ENCODE data around the gene EPB41L1. TPM values are rescaled to one million over a fixed set of nuclear protein-coding genes. Genes with fewer than 3 reads are reported as not detected.
A peak's percentile ranks its signal among the peaks of the same experiment; 100 is the strongest.

EPB41L1 gene
- total and polyA plus RNA-seq, 2 experiments from 2014 or later: 24.1 to 48.7 TPM

DNA sequence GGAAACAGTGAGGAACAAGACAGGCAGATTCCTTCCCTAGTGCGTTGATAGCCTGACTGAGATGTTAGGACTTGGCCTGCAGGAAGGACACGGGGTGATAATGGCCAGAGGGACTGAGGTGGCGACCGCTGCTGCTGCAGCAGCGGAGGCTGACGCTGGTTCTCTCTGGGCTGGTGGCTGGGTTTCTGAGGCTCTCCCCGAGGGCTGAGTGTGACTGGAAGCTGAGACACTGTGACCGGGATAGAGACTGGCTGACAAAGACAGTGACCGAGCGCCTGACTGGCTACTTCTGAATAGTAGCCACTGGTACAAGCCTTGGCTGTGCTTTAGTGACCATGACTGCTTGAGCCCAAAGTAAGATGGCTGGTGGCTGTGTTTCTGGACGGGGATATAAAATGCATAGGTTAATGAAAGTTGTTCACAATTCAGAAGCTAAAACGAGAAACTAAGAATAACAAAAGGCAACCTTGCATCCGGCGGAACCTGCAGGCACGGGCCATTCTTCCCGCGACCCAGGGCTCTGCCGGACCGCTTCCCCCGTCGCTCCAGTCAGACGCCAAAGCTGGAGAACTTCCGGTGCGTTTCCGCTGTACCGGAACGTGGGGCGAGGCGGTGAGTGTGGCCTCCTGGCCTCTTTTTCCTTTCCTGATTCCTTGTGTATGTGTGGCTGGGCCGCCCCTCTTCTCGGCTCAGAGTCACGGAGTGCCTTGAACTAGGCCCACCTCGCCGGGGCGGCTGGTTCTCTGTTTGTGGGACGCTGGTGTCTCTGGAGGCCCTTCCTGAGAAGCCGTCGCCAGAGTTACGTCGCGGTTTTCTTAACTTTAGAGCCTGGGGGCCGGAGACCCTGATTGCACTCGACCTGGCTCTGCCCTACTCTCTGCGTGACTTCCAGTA is 81.6 kb downstream of the EPB41L1 start, which contains the start of gene AAR2:
TSS of gene AAR2 (plus strand) at position 587 of the 894 bp plus-strand sequence. CDS start 3,391 bp downstream, outside the sequence.
- DNase-seq (ENCODE audit: low spot score) (peak; percentile 93), ATAC-seq (peak; percentile 97)
- Histone ChIP-seq H3K4me1 (ENCODE audit: insufficient read depth) (peaks cover 15% of the 10 kb centered on the region), H4K20me1 (replicated peaks; ENCODE audit: insufficient read depth) (peaks cover 9% of the 10 kb centered on the region), H2AFZ (peak within 1 kb of the TSS; percentile 98), H3K27ac (ENCODE audit: low read depth) (peak within 1 kb of the TSS; percentile 91), H3K36me3 (ENCODE audit: insufficient read depth) (no peaks in the 10 kb centered on the region), H3K4me3 (peak within 1 kb of the TSS; percentile 96), H3K9me2 (ENCODE audit: insufficient read depth) (no peaks in the 10 kb centered on the region), H3F3A (replicated peaks; ENCODE audit: low read depth) (no peaks in the 10 kb centered on the region), H3K79me2 (replicated peaks; ENCODE audit: insufficient read depth) (peaks cover 36% of the 10 kb centered on the region), H3K27me3 (ENCODE audit: insufficient read depth) (no peaks in the 10 kb centered on the region), H3K4me2 (peak within 1 kb of the TSS; percentile 98)
- Mint-ChIP-seq H3K4me3 (peak within 1 kb of the TSS; percentile 90), H3K4me1 (peaks cover 13% of the 10 kb centered on the region), H3K27ac (peak within 1 kb of the TSS; percentile 99), H3K27me3 (ENCODE audit: insufficient read depth, low read depth, poor library complexity) (no peaks in the 10 kb centered on the region), H3K9me3 (no peaks in the 10 kb centered on the region; the same call in 2 of the 3 replicates), H3K36me3 (ENCODE audit: low read depth) (peaks cover 16% of the 10 kb centered on the region; the same call in 2 of the 3 replicates)
- TF ChIP-seq ZNF114 (CRISPR knock-in tag; IDR thresholded peaks at IDR 0.05) (no peak), ZNF331 (CRISPR knock-in tag; IDR thresholded peaks at IDR 0.05; ENCODE audit: low read depth) (no peak), EZH2phosphoT487 (IDR thresholded peaks at IDR 0.05; ENCODE audit: unreplicated experiment) (no peak), POLR2AphosphoS5 (IDR thresholded peaks at IDR 0.05; ENCODE audit: low read depth) (peak; percentile 83), CREB1 (CRISPR knock-in tag; IDR thresholded peaks at IDR 0.05; ENCODE audit: low read depth) (peak; percentile 81), NANOG (IDR thresholded peaks at IDR 0.05; ENCODE audit: borderline replicate concordance) (no peak; the same call in 1 of the 2 replicates), EZH2 (IDR thresholded peaks at IDR 0.05; ENCODE audit: low read depth, unreplicated experiment) (no peak), STAT1 (IDR thresholded peaks at IDR 0.05; ENCODE audit: unreplicated experiment) (no peak)
- TF ChIP-seq, protein P1, sequence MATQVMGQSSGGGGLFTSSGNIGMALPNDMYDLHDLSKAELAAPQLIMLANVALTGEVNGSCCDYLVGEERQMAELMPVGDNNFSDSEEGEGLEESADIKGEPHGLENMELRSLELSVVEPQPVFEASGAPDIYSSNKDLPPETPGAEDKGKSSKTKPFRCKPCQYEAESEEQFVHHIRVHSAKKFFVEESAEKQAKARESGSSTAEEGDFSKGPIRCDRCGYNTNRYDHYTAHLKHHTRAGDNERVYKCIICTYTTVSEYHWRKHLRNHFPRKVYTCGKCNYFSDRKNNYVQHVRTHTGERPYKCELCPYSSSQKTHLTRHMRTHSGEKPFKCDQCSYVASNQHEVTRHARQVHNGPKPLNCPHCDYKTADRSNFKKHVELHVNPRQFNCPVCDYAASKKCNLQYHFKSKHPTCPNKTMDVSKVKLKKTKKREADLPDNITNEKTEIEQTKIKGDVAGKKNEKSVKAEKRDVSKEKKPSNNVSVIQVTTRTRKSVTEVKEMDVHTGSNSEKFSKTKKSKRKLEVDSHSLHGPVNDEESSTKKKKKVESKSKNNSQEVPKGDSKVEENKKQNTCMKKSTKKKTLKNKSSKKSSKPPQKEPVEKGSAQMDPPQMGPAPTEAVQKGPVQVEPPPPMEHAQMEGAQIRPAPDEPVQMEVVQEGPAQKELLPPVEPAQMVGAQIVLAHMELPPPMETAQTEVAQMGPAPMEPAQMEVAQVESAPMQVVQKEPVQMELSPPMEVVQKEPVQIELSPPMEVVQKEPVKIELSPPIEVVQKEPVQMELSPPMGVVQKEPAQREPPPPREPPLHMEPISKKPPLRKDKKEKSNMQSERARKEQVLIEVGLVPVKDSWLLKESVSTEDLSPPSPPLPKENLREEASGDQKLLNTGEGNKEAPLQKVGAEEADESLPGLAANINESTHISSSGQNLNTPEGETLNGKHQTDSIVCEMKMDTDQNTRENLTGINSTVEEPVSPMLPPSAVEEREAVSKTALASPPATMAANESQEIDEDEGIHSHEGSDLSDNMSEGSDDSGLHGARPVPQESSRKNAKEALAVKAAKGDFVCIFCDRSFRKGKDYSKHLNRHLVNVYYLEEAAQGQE (IDR thresholded peaks at IDR 0.05; ENCODE audit: unreplicated experiment): no peak
- TF ChIP-seq, protein P2, sequence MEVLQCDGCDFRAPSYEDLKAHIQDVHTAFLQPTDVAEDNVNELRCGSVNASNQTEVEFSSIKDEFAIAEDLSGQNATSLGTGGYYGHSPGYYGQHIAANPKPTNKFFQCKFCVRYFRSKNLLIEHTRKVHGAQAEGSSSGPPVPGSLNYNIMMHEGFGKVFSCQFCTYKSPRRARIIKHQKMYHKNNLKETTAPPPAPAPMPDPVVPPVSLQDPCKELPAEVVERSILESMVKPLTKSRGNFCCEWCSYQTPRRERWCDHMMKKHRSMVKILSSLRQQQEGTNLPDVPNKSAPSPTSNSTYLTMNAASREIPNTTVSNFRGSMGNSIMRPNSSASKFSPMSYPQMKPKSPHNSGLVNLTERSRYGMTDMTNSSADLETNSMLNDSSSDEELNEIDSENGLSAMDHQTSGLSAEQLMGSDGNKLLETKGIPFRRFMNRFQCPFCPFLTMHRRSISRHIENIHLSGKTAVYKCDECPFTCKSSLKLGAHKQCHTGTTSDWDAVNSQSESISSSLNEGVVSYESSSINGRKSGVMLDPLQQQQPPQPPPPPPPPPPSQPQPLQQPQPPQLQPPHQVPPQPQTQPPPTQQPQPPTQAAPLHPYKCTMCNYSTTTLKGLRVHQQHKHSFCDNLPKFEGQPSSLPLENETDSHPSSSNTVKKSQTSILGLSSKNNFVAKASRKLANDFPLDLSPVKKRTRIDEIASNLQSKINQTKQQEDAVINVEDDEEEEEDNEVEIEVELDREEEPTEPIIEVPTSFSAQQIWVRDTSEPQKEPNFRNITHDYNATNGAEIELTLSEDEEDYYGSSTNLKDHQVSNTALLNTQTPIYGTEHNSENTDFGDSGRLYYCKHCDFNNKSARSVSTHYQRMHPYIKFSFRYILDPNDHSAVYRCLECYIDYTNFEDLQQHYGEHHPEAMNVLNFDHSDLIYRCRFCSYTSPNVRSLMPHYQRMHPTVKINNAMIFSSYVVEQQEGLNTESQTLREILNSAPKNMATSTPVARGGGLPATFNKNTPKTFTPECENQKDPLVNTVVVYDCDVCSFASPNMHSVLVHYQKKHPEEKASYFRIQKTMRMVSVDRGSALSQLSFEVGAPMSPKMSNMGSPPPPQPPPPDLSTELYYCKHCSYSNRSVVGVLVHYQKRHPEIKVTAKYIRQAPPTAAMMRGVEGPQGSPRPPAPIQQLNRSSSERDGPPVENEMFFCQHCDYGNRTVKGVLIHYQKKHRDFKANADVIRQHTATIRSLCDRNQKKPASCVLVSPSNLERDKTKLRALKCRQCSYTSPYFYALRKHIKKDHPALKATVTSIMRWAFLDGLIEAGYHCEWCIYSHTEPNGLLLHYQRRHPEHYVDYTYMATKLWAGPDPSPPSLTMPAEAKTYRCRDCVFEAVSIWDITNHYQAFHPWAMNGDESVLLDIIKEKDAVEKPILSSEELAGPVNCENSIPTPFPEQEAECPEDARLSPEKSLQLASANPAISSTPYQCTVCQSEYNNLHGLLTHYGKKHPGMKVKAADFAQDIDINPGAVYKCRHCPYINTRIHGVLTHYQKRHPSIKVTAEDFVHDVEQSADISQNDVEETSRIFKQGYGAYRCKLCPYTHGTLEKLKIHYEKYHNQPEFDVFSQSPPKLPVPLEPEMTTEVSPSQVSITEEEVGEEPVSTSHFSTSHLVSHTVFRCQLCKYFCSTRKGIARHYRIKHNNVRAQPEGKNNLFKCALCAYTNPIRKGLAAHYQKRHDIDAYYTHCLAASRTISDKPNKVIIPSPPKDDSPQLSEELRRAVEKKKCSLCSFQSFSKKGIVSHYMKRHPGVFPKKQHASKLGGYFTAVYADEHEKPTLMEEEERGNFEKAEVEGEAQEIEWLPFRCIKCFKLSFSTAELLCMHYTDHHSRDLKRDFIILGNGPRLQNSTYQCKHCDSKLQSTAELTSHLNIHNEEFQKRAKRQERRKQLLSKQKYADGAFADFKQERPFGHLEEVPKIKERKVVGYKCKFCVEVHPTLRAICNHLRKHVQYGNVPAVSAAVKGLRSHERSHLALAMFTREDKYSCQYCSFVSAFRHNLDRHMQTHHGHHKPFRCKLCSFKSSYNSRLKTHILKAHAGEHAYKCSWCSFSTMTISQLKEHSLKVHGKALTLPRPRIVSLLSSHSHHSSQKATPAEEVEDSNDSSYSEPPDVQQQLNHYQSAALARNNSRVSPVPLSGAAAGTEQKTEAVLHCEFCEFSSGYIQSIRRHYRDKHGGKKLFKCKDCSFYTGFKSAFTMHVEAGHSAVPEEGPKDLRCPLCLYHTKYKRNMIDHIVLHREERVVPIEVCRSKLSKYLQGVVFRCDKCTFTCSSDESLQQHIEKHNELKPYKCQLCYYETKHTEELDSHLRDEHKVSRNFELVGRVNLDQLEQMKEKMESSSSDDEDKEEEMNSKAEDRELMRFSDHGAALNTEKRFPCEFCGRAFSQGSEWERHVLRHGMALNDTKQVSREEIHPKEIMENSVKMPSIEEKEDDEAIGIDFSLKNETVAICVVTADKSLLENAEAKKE (CRISPR knock-in tag; IDR thresholded peaks at IDR 0.05): no peak
- TF ChIP-seq, protein P3, sequence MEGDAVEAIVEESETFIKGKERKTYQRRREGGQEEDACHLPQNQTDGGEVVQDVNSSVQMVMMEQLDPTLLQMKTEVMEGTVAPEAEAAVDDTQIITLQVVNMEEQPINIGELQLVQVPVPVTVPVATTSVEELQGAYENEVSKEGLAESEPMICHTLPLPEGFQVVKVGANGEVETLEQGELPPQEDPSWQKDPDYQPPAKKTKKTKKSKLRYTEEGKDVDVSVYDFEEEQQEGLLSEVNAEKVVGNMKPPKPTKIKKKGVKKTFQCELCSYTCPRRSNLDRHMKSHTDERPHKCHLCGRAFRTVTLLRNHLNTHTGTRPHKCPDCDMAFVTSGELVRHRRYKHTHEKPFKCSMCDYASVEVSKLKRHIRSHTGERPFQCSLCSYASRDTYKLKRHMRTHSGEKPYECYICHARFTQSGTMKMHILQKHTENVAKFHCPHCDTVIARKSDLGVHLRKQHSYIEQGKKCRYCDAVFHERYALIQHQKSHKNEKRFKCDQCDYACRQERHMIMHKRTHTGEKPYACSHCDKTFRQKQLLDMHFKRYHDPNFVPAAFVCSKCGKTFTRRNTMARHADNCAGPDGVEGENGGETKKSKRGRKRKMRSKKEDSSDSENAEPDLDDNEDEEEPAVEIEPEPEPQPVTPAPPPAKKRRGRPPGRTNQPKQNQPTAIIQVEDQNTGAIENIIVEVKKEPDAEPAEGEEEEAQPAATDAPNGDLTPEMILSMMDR (conservative IDR thresholded peaks at IDR 0.05; ENCODE audit: low read depth in 2 of 2): no peak
- TF ChIP-seq, protein P4, sequence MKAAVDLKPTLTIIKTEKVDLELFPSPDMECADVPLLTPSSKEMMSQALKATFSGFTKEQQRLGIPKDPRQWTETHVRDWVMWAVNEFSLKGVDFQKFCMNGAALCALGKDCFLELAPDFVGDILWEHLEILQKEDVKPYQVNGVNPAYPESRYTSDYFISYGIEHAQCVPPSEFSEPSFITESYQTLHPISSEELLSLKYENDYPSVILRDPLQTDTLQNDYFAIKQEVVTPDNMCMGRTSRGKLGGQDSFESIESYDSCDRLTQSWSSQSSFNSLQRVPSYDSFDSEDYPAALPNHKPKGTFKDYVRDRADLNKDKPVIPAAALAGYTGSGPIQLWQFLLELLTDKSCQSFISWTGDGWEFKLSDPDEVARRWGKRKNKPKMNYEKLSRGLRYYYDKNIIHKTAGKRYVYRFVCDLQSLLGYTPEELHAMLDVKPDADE (IDR thresholded peaks at IDR 0.05): peak; percentile 75
